ENCODE data around the gene APC.
A peak's percentile ranks its signal among the peaks of the same experiment; 100 is the strongest.
"Not testable (repeated sequence)": the region's sequence is repeated elsewhere in the genome, so short reads cannot be mapped to it uniquely, and the experiment has no call there.

APC gene

GRCh38 chr5:112716895-112717294 is 20.8 kb upstream of the APC start:
- DNase-seq (ENCODE audit: low spot score) = not testable (repeated sequence)

- no peak for DNase-seq (ENCODE audit: low spot score)
Observed at GRCh38 chr5:112717506-112718082, 20.1 kb upstream of the APC start.

- DNase-seq (ENCODE audit: low spot score) = no peak
Observed at GRCh38 chr5:112718344-112718743, 19.3 kb upstream of the APC start.

GRCh38 chr5:112720576-112720975 is 17.1 kb upstream of the APC start:
- no peak for DNase-seq (ENCODE audit: low spot score)

- DNase-seq (ENCODE audit: low spot score) = no peak
Observed at GRCh38 chr5:112724901-112725300, 12.8 kb upstream of the APC start.

GRCh38 chr5:112729630-112730029 is 8.1 kb upstream of the APC start:
- no peak for DNase-seq (ENCODE audit: low spot score)

- DNase-seq (ENCODE audit: low spot score) = no peak
Observed at GRCh38 chr5:112732131-112732530, 5.6 kb upstream of the APC start.

GRCh38 chr5:112733586-112733985 is 4.1 kb upstream of the APC start:
- no peak for DNase-seq (ENCODE audit: low spot score)

- DNase-seq (ENCODE audit: low spot score) = no peak
Observed at GRCh38 chr5:112734597-112734996, 3.1 kb upstream of the APC start.

- DNase-seq (ENCODE audit: low spot score) = no peak
Observed at GRCh38 chr5:112735702-112736101, 2.0 kb upstream of the APC start.

GRCh38 chr5:112737070-112737462 is 619 bp upstream of the APC start:
- no peak for DNase-seq (ENCODE audit: low spot score)

GRCh38 chr5:112738191-112738560 is 491 bp downstream of the APC start:
- DNase-seq (ENCODE audit: low spot score) = peak; percentile 72

GRCh38 chr5:112742424-112742823 is 4.7 kb downstream of the APC start:
- no peak for DNase-seq (ENCODE audit: low spot score)

- DNase-seq (ENCODE audit: low spot score) = no peak
Observed at GRCh38 chr5:112743631-112744030, 5.9 kb downstream of the APC start.

GRCh38 chr5:112752335-112752734 is 14.7 kb downstream of the APC start:
- no peak for DNase-seq (ENCODE audit: low spot score)

GRCh38 chr5:112755703-112756102 is 18.0 kb downstream of the APC start:
- no peak for DNase-seq (ENCODE audit: low spot score)

GRCh38 chr5:112757468-112758208 is 20.0 kb downstream of the APC start:
- peak; percentile 89 for DNase-seq (ENCODE audit: low spot score)

GRCh38 chr5:112758676-112759075 is 21.0 kb downstream of the APC start:
- no peak for DNase-seq (ENCODE audit: low spot score)

GRCh38 chr5:112762113-112762810 is 24.6 kb downstream of the APC start:
- DNase-seq (ENCODE audit: low spot score) = no peak

GRCh38 chr5:112763165-112763564 is 25.5 kb downstream of the APC start:
- DNase-seq (ENCODE audit: low spot score) = no peak

- no peak for DNase-seq (ENCODE audit: low spot score)
Observed at GRCh38 chr5:112772124-112772523, 34.4 kb downstream of the APC start.

GRCh38 chr5:112776301-112776856 is 38.7 kb downstream of the APC start:
- DNase-seq (ENCODE audit: low spot score) = no peak

- DNase-seq (ENCODE audit: low spot score) = no peak
Observed at GRCh38 chr5:112779531-112779930, 41.8 kb downstream of the APC start.
